SW480 (cell line): ENCODE results near the gene CAPG.
"Not testable (repeated sequence)": the region's sequence is repeated elsewhere in the genome, so short reads cannot be mapped to it uniquely, and the experiment has no call there.

Experiments
- DNase-seq: peaks from one replicate; pipeline ENCODE4 v3.0.0-alpha.2; 2016; ENCODE audit warnings: low spot score

CAPG gene

DNA sequence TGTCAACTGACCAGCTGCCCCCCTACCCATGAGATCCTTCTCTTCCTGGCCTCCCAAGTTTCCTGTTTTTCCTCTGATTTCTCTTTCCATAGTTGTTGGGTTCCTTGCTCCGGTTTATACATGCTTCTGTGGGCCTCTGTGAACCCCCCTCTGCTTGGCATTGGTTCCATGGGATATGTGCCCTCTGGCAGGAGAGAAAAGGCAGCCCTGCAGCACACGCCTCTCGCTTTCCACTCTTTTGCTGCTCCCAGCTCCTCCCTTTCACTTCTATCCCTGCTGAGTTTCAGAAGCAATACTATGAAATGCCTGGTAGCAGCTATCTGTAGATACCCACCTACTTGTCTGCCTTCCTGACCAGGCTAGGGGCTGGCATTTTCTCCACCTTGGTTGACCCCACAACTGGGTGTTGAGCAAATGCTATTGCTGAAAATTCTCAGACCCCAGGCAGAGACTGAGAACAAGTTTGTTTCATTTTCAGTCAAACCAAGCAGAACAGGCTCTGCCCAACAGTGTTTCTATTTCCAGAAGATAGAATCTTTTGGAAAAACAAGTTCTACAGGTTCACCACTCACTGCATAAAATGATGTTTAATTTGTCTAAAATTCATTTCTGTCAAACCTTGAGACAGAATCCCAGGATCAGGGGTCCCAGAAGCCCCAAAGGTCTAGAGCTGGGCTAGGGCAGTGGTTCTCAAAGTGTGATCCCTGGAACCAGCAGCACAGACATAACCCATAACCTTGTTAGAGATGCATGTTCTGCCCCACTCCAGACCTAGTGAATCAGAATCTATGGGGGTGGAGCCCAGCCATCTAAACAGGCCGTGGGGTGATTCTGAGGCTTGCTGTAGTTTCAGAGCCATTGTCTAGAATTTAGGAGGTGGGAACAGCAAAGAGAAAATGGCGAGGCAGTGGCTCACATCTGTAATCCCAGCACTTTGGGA, 13.4 kb downstream of the CAPG start:
- no peak for DNase-seq

GRCh38 chr2:85395912-85396475, 14.2 kb downstream of the CAPG start:
- no peak for DNase-seq

- no peak for DNase-seq
Measured at GRCh38 chr2:85394976-85395375, 15.2 kb downstream of the CAPG start.

DNA sequence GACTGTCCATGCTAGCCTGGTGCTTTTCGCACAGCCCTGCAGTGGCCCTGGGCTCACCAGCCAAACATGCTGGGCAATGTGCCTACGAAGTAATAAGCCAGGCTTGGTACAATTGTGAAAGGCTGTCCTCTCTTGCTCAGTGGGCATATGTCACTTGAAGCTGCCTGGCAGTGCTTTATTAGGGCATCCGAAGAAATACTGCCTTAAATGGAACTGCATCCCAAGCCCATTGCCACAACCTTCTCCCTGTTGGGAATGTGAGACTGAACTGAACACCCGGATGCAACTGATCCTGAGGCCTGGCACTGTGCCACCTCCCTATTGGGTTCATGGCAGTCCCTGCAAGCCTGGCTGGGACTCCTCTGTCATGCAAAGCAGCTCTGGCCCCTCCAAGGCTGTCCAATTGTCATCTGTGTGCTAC, 15.9 kb downstream of the CAPG start:
- no peak for DNase-seq

DNA sequence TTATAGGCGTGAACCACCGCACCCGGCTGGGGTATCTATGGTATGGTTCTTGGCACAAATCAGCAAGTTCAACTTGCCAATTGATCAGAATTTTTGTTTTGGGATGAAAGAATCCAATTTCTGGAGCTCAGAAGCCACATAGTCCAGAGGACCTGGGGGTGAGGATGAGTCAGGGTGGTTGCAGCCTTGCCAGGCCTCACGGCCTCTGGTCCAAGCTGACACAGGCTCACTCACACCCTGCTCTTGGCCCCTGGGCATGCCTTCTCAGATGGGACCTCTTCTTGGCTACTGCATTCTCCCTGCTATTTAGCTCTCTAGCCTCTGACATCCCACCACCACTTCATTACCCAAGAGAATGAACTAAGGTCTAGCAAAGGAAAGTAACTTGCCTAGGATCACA, 16.3 kb downstream of the CAPG start:
- DNase-seq: no peak

DNA sequence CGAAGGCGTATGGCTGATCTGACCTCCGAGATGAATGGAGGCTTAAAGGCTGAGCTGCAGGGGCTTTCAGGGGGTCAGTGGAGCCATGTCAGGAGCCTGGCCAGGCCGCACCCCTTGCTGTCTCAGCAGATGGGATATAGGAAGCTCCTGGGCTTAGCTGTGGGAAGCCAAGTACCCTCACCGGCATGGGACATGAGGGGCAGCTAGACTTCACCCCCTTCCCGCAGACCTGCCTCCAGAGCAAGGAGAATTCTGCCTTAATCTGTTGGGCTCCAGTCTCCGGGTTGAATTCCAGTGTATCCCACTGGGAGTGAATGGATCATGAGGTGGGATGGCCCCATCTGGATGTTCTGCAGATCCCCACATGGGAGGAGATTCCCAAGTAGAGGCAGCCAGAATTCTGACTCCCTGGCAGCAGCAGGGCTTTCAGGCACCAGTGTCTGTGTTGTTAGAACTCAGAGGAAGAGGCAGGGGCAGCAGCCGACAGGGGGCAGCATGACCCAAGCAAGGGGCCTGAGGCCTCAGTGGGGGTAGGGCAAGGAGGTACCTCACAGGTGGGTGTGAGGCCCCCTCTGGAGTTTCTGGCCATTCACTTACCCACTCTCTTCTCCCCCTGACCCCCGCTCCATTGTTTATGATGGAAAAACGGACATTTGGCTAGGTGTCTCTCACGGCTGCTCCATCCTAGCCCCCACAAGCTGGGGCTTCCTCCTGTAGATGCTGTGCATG, 19.1 kb downstream of the CAPG start:
- peak; percentile 31 for DNase-seq

DNA sequence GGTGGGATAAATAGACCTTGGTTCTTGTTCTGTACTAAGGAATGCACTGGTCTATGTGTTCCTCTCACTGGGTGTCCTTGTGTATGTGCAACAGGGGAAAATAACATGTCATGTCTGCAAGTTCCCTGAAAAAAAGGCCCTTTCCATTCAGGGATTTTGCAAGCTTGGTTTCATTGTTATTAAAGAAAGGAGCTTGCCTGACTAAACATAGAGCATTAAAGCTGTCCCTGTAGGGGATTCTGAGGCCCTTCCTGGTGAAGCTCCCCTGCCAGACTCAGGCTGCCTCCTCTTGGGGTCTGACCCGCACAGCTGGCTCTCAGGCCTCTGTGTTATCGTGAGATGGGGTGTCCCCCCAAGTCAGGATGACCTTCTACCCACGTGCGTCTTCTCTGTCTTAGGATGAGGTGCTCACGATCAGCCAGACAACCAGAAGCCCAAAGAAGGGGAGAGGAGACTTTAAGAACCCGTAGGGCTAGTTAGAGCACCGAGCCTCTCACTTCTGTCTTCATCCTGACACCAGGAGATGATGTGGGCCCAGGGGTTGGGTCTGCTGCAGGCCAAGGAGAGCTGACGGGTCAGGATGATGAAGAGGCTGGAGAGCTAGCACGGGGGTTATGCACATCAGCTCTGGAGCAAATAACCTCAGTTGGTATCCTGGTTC, 21.2 kb downstream of the CAPG start:
- no peak for DNase-seq

DNA sequence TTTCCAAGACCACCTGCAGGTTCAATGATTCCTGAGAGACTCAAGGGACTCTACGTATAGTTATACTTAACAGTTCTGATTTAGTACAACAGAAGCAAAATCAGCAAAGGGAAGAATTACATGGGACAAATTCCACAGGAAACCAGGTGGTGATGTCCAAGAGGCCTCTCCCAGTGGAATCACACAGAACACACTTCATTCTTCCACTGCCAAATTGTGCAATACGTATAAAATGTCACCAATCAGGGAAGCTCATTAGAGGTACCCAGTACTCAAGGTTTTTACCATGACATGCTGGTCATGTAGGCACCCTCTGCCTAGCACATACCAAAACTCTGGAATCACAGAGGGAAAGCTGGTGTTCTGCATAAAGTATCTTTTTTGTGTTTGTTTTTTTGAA, 22.4 kb downstream of the CAPG start:
- DNase-seq: no peak

- DNase-seq: no peak
Measured at GRCh38 chr2:85385746-85386145, 24.4 kb downstream of the CAPG start.

- no peak for DNase-seq
Measured at GRCh38 chr2:85383850-85384249, 26.3 kb downstream of the CAPG start.

GRCh38 chr2:85383151-85383550, 27.0 kb downstream of the CAPG start:
- DNase-seq: not testable (repeated sequence)

GRCh38 chr2:85380048-85380447, 30.1 kb downstream of the CAPG start:
- DNase-seq: no peak

DNA sequence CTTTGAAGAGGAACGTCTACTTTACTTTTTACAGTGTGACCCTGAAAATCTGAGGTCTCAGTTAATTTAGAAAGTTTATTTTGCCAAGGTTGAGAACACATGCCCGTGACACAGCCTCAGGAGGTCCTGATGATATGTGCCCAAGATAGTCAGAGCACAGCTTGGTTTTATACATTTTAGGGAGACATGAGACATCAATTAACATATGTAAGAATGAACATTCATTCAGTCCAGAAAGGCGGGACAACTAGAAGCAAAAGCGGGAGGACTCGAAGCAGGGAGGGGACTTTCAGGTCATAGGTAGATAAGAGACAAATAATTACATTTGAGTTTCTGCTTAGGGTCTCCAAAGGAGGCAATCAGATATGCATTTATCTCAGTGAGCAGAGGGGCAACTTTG, 31.9 kb downstream of the CAPG start:
- DNase-seq: no peak

GRCh38 chr2:85377083-85377482, 33.1 kb downstream of the CAPG start:
- DNase-seq: no peak

DNA sequence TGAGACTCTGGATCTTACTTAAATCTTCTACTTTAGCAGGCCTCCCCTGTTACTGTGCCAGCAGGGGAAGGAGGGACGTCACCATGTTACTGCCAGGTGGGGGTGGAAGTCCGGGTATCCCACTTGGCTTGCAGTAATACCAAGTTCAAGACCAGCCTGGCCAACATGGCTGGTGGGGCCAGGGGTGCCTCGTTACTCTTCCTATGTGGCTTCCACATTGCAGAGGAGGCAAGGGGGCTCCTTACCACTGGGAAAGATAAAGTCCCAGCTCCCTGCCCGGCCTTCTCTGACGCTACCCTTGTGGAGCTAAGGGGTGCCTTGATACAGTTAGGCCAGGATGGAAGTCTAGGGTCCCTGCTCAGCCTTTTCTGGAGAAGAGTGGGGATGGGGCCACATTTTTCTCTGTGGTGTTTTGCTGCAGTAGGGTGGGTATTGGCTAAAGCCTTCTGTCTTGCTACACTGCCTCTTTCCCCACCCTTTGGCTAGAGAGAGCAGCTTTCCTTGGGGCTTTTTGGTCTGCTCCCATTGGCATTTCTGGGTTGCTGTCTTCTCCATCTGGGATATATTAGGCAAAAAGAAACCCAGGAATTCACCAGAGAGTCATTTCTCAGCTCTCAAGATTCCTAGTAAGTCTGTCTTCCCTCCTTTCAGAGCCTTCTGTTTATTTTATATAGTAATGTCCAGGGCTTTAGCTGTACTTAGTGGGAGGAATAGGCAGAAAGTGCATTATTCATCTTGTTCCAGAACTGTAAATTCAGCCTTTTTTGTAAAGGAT, 33.7 kb downstream of the CAPG start:
- DNase-seq: no peak

DNA sequence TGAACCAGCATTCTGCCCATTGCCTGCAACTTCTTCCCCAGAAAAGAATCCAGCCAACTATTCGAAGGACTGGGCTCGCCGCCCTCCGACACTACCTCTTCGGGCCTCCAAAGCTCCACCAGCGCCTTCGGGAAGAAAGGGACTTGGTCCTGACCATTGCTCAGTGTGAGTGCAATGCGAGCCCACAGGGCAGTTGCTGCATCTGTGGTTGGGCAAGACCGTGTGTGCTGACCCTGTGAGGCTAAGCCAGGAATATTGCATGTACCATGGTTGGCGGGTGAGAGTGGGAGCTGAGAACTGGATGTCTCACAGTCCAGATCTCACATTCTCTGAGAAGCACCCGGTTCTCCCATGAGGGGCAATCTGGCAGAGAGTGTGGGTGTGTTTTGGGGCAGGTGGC, 39.1 kb downstream of the CAPG start:
- DNase-seq: no peak

- DNase-seq: no peak
Measured at GRCh38 chr2:85369500-85369899, 40.7 kb downstream of the CAPG start.

- no peak for DNase-seq
Measured at GRCh38 chr2:85368921-85369320, 41.2 kb downstream of the CAPG start.

- no peak for DNase-seq
Measured at GRCh38 chr2:85367180-85367579, 43.0 kb downstream of the CAPG start.

DNA sequence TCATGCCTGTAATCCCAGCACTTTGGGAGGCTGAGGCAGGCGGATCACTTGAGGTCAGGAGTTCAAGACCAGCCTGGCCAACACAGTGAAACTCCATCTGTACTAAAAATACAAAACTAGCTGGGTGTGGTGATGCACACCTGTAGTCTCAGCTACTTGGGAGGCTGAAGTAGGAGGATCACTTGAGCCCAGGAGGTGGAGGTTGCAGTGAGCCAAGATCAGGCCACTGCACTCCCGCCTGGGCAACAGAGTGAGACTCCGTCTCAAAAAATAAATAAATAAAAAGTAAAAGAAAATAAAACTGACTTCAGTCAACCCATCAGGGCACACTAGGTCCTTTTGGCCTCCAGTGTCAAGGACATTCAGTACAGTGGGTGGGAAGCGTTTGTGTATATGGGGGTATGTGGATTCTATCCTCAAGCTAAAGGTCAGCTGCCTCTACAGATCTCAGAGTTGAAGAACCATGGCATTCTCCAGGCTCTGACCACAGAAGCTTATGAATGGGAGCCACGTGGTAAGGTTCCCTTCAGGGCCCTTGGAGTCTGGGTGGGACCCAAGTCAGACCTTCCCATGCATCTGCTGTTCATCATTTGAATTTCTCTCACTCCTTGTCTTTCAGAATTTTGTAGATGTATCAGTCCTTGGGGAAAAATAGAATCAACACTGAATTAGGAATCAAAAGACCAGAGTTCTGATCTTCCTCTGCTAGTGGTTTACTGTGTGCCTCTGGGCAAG, 47.3 kb downstream of the CAPG start:
- DNase-seq: not testable (repeated sequence)

DNA sequence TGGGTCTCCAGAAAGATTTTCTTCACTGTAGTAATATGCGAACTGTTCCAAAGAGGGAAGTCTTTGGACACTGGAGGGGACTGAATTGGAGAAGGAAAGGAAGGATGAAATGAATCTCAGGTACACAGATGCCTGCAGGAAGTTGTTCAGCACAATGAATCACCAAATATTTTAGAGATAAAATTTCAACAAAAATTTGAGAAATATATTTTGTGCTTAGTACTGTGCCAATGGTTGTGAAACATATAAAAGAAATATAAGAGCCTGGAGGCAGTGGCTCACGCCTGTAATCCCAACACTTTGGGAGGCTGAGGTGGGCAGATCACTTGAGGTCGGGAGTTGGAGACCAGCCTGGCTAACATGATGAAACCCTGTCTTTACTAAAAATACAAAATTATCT, 52.4 kb downstream of the CAPG start:
- no peak for DNase-seq
